Vagina (tissue), 2 donors: ENCODE data around the gene KMT2C. TPM values are rescaled to one million over a fixed set of nuclear protein-coding genes. Genes with fewer than 3 reads are reported as not detected.
"Not testable (repeated sequence)": the region's sequence is repeated elsewhere in the genome, so short reads cannot be mapped to it uniquely, and the experiment has no call there.

Experiments used
- DNase-seq, 2 donors: peaks; one replicate each; pipeline ENCODE4 v3.0.0-alpha.2; 2017; ENCODE audit errors: extremely low spot score in 2 of 2
- H3K27ac ChIP-seq: fragments of 200-600 bp; sonication (generic); one replicate; pipeline ENCODE4 v1.5.1; 2019
- H3K27me3 ChIP-seq: fragments of 200-600 bp; sonication (generic); one replicate; pipeline ENCODE4 v1.5.1; 2019
- H3K36me3 ChIP-seq, 2 donors: fragments of 200-600 bp; sonication (generic); one replicate each; pipeline ENCODE4 v1.5.1; 2017 to 2019
- H3K4me1 ChIP-seq: fragments of 200-600 bp; sonication (generic); one replicate; pipeline ENCODE4 v1.5.1; 2019
- H3K4me3 ChIP-seq, 2 donors: fragments of 200-600 bp; sonication (generic); 1 replicate in 1 of 2; 2 replicates in 1 of 2; pipeline ENCODE4 v1.5.1; 2016 to 2019
- H3K9me3 ChIP-seq: fragments of 200-600 bp; sonication (generic); one replicate; pipeline ENCODE4 v1.5.1; 2019
- POLR2A ChIP-seq, 2 donors: fragments of 450-650 bp; IDR thresholded peaks; one replicate each; pipeline ENCODE4 v1.6.1; 2017; ENCODE audit warnings: antibody characterized with exemption in 2 of 2, mild to moderate bottlenecking in 2 of 2, moderate library complexity in 2 of 2
- POLR2AphosphoS5 ChIP-seq, 2 donors: sonication (generic); formaldehyde crosslinking; IDR thresholded peaks; one replicate each; pipeline ENCODE4 v1.9.0; 2017; ENCODE audit warnings: antibody characterized with exemption in 2 of 2, mild to moderate bottlenecking in 2 of 2, low read depth in 1 of 2; ENCODE audit not compliant: insufficient read depth in 1 of 2
- intact Hi-C: fragments of 100-400 bp; cut with DNase I; formaldehyde crosslinking; loops from one replicate; pipeline ENCODE4 v1.15.1; 2023
- total RNA-seq: library from RNA; depleted of rRNA; stranded (reverse); fragments of >200 nt; gene quantifications from one replicate; pipeline ENCODE4 v1.2.3, GENCODE V29; 2016
- TF ChIP-seq, protein P1 (sequence below), 3 experiments: fragments of 450-650 bp in 2 of 3; fragments of 200-600 bp in 1 of 3; sonication (generic) in 1 of 3; IDR thresholded peaks; one replicate each; pipeline ENCODE4 v1.5.1; 2017 to 2019; ENCODE audit warnings: antibody characterized with exemption in 3 of 3, mild to moderate bottlenecking in 2 of 3, moderate library complexity in 2 of 3

KMT2C gene
- total RNA-seq, 1 donor from 2014 or later = 62.6 TPM

DNA sequence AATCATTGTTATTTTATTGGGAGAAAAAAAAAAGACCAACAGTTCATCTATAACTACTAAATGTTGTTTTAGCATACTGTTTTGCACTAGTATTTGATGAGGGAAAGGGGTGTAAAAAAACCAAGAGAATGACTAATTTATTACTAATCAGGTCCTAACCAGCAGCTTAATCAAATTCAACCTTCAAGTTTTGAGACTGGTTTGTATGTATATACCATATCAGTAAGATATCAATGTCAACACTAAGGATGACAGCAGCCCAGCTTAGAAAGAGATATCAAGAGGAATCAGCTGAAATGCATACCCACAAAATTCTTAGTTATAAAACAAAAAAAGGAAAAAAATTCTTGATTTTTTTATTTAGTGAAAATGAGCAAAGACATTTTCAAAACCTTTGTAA lies 122.6 kb downstream of the KMT2C start:
- Histone ChIP-seq H3K4me1 (peaks cover 35% of the 10 kb centered on the region), H3K36me3 (peaks cover 0 to under 1% of the 10 kb centered on the region in 2 donors), H3K27me3 (no peaks in the 10 kb centered on the region), H3K27ac (no peak overlapping the region), H3K4me3 (no peak overlapping the region), H3K9me3 (no peaks in the 10 kb centered on the region)
- intact Hi-C loops = no loop called here
- no peak for TF ChIP-seq POLR2AphosphoS5 (IDR thresholded peaks at IDR 0.05; ENCODE audit: insufficient read depth in 1 of 2, low read depth in 1 of 2)
- TF ChIP-seq, protein P1, sequence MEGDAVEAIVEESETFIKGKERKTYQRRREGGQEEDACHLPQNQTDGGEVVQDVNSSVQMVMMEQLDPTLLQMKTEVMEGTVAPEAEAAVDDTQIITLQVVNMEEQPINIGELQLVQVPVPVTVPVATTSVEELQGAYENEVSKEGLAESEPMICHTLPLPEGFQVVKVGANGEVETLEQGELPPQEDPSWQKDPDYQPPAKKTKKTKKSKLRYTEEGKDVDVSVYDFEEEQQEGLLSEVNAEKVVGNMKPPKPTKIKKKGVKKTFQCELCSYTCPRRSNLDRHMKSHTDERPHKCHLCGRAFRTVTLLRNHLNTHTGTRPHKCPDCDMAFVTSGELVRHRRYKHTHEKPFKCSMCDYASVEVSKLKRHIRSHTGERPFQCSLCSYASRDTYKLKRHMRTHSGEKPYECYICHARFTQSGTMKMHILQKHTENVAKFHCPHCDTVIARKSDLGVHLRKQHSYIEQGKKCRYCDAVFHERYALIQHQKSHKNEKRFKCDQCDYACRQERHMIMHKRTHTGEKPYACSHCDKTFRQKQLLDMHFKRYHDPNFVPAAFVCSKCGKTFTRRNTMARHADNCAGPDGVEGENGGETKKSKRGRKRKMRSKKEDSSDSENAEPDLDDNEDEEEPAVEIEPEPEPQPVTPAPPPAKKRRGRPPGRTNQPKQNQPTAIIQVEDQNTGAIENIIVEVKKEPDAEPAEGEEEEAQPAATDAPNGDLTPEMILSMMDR (IDR thresholded peaks at IDR 0.05) = no peak
- TF ChIP-seq POLR2A (IDR thresholded peaks at IDR 0.05) = no peak
- no peak for DNase-seq

DNA sequence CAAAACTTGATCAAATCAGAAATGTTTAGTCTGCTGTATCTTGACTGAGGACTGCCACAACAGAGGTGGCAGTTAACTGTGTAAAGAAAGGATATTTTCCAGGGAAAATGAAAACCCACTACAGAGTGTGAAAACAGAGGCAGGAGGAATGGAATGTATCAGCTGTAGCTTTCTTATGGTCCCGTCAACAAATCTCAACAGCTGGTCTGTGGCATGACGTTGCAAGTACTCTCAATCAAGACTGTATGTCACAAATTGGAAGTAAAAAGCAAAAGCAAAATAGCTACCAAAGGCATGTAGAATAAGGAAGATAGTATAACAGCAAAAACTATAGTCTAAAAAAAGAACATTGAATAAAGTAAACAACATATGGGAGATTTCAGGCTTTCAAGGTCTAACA lies 123.5 kb downstream of the KMT2C start:
- Histone ChIP-seq H3K9me3 (no peaks in the 10 kb centered on the region), H3K27ac (no peak overlapping the region), H3K4me1 (peaks cover 35% of the 10 kb centered on the region), H3K27me3 (no peaks in the 10 kb centered on the region), H3K36me3 (peaks cover 0 to 9% of the 10 kb centered on the region in 2 donors), H3K4me3 (no peak overlapping the region)
- DNase-seq = no peak
- intact Hi-C loops = no loop called here
- no peak for TF ChIP-seq POLR2AphosphoS5 (IDR thresholded peaks at IDR 0.05; ENCODE audit: insufficient read depth in 1 of 2, low read depth in 1 of 2)
- TF ChIP-seq POLR2A (IDR thresholded peaks at IDR 0.05) = no peak
- TF ChIP-seq, protein P1 (IDR thresholded peaks at IDR 0.05) = no peak

DNA sequence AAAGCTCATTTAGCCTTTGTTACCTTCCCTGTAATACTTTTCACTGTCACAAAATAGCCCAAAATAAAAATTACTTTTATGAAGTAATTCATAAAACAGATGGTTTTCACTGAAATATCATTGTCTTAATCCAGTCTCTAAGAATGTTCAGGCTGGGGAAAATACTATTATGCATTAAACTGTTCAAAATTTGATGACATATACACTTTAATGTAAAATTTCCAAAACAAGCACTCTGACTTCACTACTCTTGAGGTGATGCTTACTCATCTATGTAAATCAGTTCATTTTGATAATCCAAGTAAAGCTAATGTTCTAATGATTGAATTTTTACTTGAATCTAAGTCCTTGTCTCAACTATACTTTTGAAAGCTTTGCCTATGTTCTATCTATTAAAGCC lies 127.9 kb downstream of the KMT2C start:
- Histone ChIP-seq H3K36me3 (peaks cover 0 to 11% of the 10 kb centered on the region in 2 donors), H3K9me3 (no peaks in the 10 kb centered on the region), H3K4me3 (no peak overlapping the region), H3K27me3 (no peaks in the 10 kb centered on the region), H3K27ac (no peak overlapping the region), H3K4me1 (peaks cover 13% of the 10 kb centered on the region)
- TF ChIP-seq POLR2AphosphoS5 (IDR thresholded peaks at IDR 0.05; ENCODE audit: insufficient read depth in 1 of 2, low read depth in 1 of 2) (no peak), POLR2A (IDR thresholded peaks at IDR 0.05) (no peak)
- TF ChIP-seq, protein P1 (IDR thresholded peaks at IDR 0.05) = no peak
- intact Hi-C loops = no loop called here
- DNase-seq = no peak

DNA sequence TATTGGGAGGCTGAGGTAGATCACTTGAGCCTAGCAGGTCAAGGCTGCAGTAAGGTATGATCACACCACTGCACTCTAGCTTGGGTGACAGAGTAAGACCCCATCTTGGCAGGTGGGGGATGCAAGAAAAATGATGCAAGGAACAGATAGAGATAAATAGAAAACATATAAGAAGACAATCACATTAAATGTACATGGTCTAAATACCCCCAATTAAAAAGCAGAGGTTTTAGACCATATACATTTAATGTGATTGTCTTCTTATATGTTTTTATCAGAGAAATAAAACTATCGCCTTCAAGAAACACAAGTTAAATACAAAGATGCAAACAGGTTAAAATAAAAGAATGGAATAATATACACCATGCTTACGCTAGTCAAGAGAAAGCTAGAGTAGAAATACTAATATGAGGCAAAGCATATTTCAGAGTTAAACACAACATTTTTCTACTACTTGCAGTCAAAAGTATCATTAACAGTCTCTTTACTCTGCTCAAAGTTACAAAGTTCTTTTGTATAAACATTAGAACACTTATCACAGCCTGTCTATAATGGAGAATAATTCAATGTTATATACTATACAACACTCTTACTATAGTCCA lies 136.2 kb downstream of the KMT2C start:
- H3K4me1 ChIP-seq, H3K27ac ChIP-seq, H3K9me3 ChIP-seq, H3K4me3 ChIP-seq, H3K27me3 ChIP-seq, intact Hi-C loops, DNase-seq: not testable (repeated sequence)
- H3K36me3 ChIP-seq = peaks cover 0 to 18% of the 10 kb centered on the region in 2 donors

DNA sequence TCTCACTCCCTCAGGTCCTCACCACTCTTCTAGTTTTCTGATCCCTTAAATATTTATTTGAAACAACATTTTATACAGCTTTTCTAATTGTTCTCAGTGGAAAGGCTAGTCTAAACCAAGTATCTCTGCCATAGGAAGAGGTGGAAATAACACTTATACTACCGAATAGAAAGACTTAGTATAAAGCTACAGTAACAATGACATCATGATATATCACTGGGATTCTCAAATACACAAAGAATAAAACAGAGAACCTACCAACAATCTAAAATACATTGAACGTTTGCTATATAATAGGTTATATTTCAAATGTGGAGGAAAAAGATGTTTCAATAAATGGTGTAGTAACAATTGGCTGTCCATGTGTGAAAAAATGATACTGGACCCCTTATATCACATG lies 142.9 kb downstream of the KMT2C start:
- Histone ChIP-seq H3K27me3 (no peaks in the 10 kb centered on the region), H3K4me3 (no peak overlapping the region), H3K36me3 (no peaks in the 10 kb centered on the region), H3K27ac (no peak overlapping the region), H3K9me3 (no peaks in the 10 kb centered on the region), H3K4me1 (no peaks in the 10 kb centered on the region)
- TF ChIP-seq POLR2A (IDR thresholded peaks at IDR 0.05) (no peak), POLR2AphosphoS5 (IDR thresholded peaks at IDR 0.05; ENCODE audit: insufficient read depth in 1 of 2, low read depth in 1 of 2) (no peak)
- TF ChIP-seq, protein P1 (IDR thresholded peaks at IDR 0.05) = no peak
- intact Hi-C loops = no loop called here
- no peak for DNase-seq

DNA sequence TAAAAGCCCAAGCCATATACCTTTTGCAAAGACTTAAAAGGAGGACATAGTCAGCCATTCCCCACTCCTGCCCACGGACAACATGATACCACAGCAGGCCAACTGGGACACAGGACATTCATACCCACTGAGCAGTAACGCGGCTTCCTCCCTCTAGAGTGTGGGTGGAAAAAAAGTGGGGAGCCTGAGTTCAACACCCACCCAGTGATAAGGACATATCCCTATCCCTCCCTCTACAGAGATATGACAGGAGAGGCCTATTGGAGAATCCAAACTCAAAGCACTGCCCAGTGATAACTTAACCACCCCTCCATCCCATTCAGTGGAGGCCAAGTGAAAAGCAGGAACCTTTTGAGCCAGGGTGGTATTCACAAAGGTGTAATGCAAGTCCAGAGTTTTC lies 148.8 kb downstream of the KMT2C start:
- H3K36me3 ChIP-seq, H3K27ac ChIP-seq, H3K4me3 ChIP-seq, DNase-seq, H3K9me3 ChIP-seq, H3K27me3 ChIP-seq, intact Hi-C loops, H3K4me1 ChIP-seq: not testable (repeated sequence)

DNA sequence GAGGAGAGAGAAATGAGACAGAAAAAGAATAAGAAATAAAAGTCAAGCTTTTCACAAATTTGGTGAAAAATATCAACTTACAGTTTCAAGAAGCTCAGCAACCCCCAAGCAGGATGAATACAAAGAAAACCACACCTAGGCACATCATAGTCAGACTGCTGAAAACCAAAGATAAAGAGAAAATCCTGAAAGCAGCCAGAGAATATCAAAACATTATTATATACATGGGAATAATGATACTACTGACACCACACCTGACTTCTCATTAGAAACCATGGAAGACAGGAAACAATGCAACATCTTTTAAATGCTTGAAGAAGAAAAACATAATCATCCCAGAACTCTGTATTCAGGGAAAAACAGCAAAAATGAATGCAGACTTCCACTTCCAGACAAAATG lies 149.6 kb downstream of the KMT2C start:
- intact Hi-C loops, H3K36me3 ChIP-seq: not testable (repeated sequence)

DNA sequence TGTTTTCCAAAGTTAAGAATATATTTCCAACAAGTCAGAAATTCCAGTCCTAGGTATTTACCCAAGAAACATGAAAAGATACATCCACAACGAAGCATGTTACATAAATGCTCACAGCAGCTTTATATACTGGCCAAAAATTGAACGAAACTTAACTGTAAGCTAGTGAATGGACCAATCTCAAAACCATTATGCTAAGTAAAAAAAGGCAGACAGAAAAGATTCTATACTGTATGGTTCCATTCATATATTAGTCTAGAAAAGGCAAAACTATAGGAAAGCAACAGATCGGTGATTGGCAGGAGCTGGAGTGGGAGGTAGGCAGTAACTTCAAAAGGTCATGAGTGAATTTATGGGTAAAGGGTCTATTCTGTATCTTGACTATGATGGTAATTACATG lies 150.8 kb downstream of the KMT2C start:
- H3K27me3 ChIP-seq, H3K4me3 ChIP-seq, H3K27ac ChIP-seq, H3K9me3 ChIP-seq, intact Hi-C loops, H3K36me3 ChIP-seq, H3K4me1 ChIP-seq, DNase-seq: not testable (repeated sequence)

More for the DNA sequence above, 149.6 kb downstream of the KMT2C start:
- not testable (repeated sequence) for DNase-seq, H3K27ac ChIP-seq, H3K9me3 ChIP-seq, H3K4me1 ChIP-seq, H3K4me3 ChIP-seq, H3K27me3 ChIP-seq

DNA sequence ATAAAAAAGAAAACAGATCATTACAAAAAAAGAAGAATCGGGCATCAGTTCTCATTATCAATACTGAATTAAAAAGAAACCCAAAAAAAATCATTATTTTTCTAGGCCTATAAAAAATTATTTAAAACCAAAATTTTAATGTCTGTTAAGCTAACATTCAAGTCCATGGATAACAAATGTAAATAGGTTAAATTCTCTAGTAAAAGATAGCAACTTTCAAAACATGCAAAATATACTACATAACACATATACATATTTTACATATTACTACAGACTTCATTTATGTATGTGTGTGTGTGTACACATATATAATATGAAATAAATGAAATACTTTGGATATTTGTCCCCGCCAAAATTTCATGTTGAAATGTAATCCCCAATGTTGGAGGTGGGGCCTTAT lies 158.1 kb downstream of the KMT2C start:
- H3K4me1 ChIP-seq, intact Hi-C loops, DNase-seq, H3K9me3 ChIP-seq, H3K27me3 ChIP-seq, H3K27ac ChIP-seq, H3K4me3 ChIP-seq, H3K36me3 ChIP-seq: not testable (repeated sequence)
